Measurements from ENCODE around the gene KCNQ1.

KCNQ1 gene

DNA sequence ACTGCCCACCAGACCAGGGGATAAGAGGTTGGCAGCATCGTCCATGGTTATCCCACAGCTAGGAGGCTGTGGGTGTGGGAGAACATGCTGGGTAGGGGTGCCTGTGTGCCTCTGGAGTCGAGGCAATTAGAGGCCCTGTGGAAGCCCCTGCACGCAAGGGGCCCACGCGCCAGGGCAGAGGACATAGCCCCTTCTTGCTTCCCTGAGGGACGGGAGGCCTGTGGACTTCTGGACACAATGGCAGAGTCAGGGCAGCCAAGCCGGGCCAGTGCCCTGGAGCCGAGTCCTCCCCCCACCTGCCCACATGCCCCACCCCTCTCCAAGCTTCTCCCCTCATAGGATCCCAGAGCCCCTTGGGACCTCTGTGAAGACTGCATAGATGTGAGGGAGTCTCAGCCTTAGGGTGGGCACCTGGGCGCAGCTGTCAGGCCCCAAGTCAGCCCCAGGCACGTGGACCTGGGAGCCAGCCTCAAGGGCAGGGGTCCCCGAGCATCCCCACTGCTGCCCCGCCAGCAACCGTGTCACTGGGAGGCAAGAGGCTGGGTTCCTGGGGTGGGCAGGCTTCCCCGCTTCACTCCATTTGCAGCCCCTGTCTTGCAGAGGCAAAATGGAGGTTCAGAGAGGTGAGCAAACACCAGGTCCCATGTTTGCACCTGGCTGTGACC is 388.4 kb downstream of the KCNQ1 start:
- TF ChIP-seq ZNF70 (CRISPR knock-in tag; IDR thresholded peaks at IDR 0.05) (no peak), PPARA (CRISPR knock-in tag; IDR thresholded peaks at IDR 0.05; ENCODE audit: borderline replicate concordance) (no peak), CSDC2 (CRISPR knock-in tag; IDR thresholded peaks at IDR 0.05) (no peak), ESRRG (CRISPR knock-in tag; IDR thresholded peaks at IDR 0.05) (no peak)
- TF ChIP-seq, protein P1, sequence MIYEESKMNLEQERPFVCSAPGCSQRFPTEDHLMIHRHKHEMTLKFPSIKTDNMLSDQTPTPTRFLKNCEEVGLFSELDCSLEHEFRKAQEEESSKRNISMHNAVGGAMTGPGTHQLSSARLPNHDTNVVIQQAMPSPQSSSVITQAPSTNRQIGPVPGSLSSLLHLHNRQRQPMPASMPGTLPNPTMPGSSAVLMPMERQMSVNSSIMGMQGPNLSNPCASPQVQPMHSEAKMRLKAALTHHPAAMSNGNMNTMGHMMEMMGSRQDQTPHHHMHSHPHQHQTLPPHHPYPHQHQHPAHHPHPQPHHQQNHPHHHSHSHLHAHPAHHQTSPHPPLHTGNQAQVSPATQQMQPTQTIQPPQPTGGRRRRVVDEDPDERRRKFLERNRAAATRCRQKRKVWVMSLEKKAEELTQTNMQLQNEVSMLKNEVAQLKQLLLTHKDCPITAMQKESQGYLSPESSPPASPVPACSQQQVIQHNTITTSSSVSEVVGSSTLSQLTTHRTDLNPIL (CRISPR knock-in tag; IDR thresholded peaks at IDR 0.05; ENCODE audit: low read depth): no peak
- TF ChIP-seq, protein P2, sequence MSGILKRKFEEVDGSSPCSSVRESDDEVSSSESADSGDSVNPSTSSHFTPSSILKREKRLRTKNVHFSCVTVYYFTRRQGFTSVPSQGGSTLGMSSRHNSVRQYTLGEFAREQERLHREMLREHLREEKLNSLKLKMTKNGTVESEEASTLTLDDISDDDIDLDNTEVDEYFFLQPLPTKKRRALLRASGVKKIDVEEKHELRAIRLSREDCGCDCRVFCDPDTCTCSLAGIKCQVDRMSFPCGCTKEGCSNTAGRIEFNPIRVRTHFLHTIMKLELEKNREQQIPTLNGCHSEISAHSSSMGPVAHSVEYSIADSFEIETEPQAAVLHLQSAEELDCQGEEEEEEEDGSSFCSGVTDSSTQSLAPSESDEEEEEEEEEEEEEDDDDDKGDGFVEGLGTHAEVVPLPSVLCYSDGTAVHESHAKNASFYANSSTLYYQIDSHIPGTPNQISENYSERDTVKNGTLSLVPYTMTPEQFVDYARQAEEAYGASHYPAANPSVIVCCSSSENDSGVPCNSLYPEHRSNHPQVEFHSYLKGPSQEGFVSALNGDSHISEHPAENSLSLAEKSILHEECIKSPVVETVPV (CRISPR knock-in tag; IDR thresholded peaks at IDR 0.05): no peak
- no peak for ATAC-seq

GRCh38 chr11:2833716-2834502 is 389.1 kb downstream of the KCNQ1 start:
- no peak for ATAC-seq

DNA sequence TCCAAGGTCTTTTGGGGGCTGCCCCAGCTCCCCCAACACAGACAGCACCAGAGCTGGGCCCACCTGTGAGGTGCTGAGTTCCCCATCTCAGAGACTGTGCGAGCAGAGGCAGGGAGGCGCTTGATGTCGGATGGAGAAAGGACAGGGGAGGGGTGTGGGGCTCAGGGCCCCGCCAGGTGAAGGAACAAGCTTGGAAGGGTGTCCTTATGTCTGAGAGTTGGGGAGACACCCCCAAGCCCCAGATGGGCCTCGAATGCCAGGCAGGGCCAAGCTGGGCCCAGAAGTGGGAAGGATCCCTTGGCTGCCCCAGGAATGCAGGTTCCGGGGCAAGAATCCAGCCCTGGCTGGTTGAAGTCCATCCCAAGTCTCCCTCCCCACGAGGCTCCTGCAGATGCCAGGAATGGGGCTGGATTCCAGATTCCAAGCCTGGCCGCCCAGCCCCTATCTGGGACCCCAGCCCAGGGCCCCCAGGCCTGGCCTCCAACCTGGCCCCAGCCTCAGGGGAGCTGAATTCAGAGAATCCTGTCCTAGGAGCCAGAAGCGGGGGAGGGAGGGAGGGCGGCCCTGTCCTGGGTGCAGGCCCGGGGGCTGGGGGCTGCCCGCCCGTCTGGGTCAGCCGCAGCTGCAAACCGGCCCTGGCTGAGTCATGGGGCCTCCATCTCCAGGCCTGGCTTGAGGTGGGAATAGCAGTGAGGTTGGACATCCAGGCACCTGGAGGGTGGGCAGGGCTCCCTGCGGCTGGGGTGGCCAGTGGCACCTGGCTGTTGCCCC is 389.9 kb downstream of the KCNQ1 start:
- no peak for TF ChIP-seq ZFP3 (CRISPR knock-in tag; IDR thresholded peaks at IDR 0.05)
- no peak for TF ChIP-seq ZC3H10 (CRISPR knock-in tag; IDR thresholded peaks at IDR 0.05)
- TF ChIP-seq PPARA (CRISPR knock-in tag; IDR thresholded peaks at IDR 0.05; ENCODE audit: borderline replicate concordance): no peak
- TF ChIP-seq BACH2 (CRISPR knock-in tag; IDR thresholded peaks at IDR 0.05; ENCODE audit: borderline replicate concordance): no peak
- TF ChIP-seq SNAI2 (CRISPR knock-in tag; IDR thresholded peaks at IDR 0.05): no peak
- TF ChIP-seq ARNTL (CRISPR knock-in tag; IDR thresholded peaks at IDR 0.05; ENCODE audit: borderline replicate concordance, low read depth): no peak
- no peak for ATAC-seq

More at GRCh38 chr11:2833716-2834502, 389.1 kb downstream of the KCNQ1 start:
- no peak for TF ChIP-seq ZC3H10 (CRISPR knock-in tag; IDR thresholded peaks at IDR 0.05)
- TF ChIP-seq, protein P1 (CRISPR knock-in tag; IDR thresholded peaks at IDR 0.05; ENCODE audit: low read depth): no peak
- TF ChIP-seq ZNF8 (CRISPR knock-in tag; IDR thresholded peaks at IDR 0.05): no peak
- TF ChIP-seq ZNF565 (CRISPR knock-in tag; conservative IDR thresholded peaks at IDR 0.05; ENCODE audit: low read depth): no peak
- no peak for TF ChIP-seq TOX (CRISPR knock-in tag; IDR thresholded peaks at IDR 0.05; ENCODE audit: borderline replicate concordance)
- TF ChIP-seq, protein P3, sequence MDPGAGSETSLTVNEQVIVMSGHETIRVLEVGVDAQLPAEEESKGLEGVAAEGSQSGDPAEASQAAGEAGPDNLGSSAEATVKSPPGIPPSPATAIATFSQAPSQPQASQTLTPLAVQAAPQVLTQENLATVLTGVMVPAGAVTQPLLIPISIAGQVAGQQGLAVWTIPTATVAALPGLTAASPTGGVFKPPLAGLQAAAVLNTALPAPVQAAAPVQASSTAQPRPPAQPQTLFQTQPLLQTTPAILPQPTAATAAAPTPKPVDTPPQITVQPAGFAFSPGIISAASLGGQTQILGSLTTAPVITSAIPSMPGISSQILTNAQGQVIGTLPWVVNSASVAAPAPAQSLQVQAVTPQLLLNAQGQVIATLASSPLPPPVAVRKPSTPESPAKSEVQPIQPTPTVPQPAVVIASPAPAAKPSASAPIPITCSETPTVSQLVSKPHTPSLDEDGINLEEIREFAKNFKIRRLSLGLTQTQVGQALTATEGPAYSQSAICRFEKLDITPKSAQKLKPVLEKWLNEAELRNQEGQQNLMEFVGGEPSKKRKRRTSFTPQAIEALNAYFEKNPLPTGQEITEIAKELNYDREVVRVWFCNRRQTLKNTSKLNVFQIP (CRISPR knock-in tag; IDR thresholded peaks at IDR 0.05; ENCODE audit: borderline replicate concordance, low read depth): no peak
- no peak for TF ChIP-seq PATZ1 (CRISPR knock-in tag; IDR thresholded peaks at IDR 0.05; ENCODE audit: borderline replicate concordance)
- TF ChIP-seq ESRRG (CRISPR knock-in tag; IDR thresholded peaks at IDR 0.05): no peak

DNA sequence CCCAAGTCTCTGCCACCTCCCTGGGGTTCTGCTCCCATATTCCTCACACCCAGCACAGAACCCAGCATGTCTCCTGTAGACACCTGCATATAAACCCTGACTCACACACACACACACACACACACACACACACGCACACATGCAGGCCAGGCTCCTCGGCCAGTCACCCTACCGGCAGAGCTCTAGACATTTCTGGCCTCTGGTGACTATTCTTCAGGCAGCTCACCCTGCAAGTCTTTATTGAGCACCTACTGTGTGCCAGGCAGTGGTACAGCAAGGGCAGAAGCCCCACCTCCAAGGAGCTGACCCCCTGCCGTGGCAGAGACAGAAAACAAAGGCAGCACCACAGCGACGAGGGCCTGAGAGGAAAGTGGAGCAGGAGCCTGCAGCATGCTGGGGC is 390.5 kb downstream of the KCNQ1 start:
- TF ChIP-seq RARB (CRISPR knock-in tag; IDR thresholded peaks at IDR 0.05): no peak
- no peak for TF ChIP-seq ZNF565 (CRISPR knock-in tag; conservative IDR thresholded peaks at IDR 0.05; ENCODE audit: low read depth)
- TF ChIP-seq CSDC2 (CRISPR knock-in tag; IDR thresholded peaks at IDR 0.05): no peak
- TF ChIP-seq SNAI2 (CRISPR knock-in tag; IDR thresholded peaks at IDR 0.05): no peak
- no peak for TF ChIP-seq TCF4 (CRISPR knock-in tag; IDR thresholded peaks at IDR 0.05; ENCODE audit: borderline replicate concordance)
- TF ChIP-seq BACH2 (CRISPR knock-in tag; IDR thresholded peaks at IDR 0.05; ENCODE audit: borderline replicate concordance): no peak
- TF ChIP-seq ISL1 (CRISPR knock-in tag; IDR thresholded peaks at IDR 0.05): no peak
- TF ChIP-seq, protein P1 (CRISPR knock-in tag; IDR thresholded peaks at IDR 0.05; ENCODE audit: low read depth): no peak
- ATAC-seq: no peak

All from SK-N-SH treated with all-trans-retinoic acid at 6 μM for 48 hours (cell line).